Osteoblast (primary cell): ENCODE data around the gene KCNH6. TPM values are rescaled to one million over a fixed set of nuclear protein-coding genes. Genes with fewer than 3 reads are reported as not detected.

Experiments
- DNase-seq: peaks from one replicate; pipeline ENCODE4 v3.0.0; 2011; ENCODE audit warnings: low spot score, mixed read lengths; ENCODE audit not compliant: insufficient read length; ENCODE audit errors: missing footprints
- H2AFZ ChIP-seq: 2 replicates; pipeline ENCODE4 v1.6.0; 2011; ENCODE audit warnings: mild to moderate bottlenecking, low read length
- H3K27ac ChIP-seq: 2 replicates; pipeline ENCODE4 v1.5.1; 2011; ENCODE audit warnings: mild to moderate bottlenecking, low read depth, low read length, moderate library complexity
- H3K27me3 ChIP-seq: 2 replicates; pipeline ENCODE4 v1.6.0; 2012; ENCODE audit warnings: mild to moderate bottlenecking, control low read depth, inconsistent platforms, low read length, moderate library complexity; ENCODE audit not compliant: insufficient read depth
- H3K36me3 ChIP-seq: 2 replicates; pipeline ENCODE4 v1.5.1; 2011; ENCODE audit warnings: mild to moderate bottlenecking, low read length, control low read depth, moderate library complexity; ENCODE audit not compliant: insufficient read depth
- H3K4me1 ChIP-seq: 2 replicates; pipeline ENCODE4 v1.5.1; 2011; ENCODE audit warnings: mild to moderate bottlenecking, low read length, control low read depth, moderate library complexity; ENCODE audit not compliant: insufficient read depth
- H3K4me2 ChIP-seq: 2 replicates; pipeline ENCODE4 v1.6.0; 2011; ENCODE audit warnings: mild to moderate bottlenecking, low read length; ENCODE audit not compliant: insufficient read depth
- H3K4me3 ChIP-seq: fragments of 200-600 bp; sonication (generic); 3 replicates; pipeline ENCODE4 v1.5.1; 2012; ENCODE audit warnings: mild to moderate bottlenecking, low read length, inconsistent platforms; ENCODE audit not compliant: insufficient read depth
- H3K79me2 ChIP-seq: 2 replicates; pipeline ENCODE4 v1.6.0; 2012; ENCODE audit warnings: mild to moderate bottlenecking, low read length, control low read depth, inconsistent platforms; ENCODE audit not compliant: insufficient read depth
- H3K9me3 ChIP-seq: 2 replicates; pipeline ENCODE4 v1.5.1; 2011; ENCODE audit warnings: low read depth, low read length, control low read depth
- H4K20me1 ChIP-seq: 2 replicates; pipeline ENCODE4 v1.6.0; 2012; ENCODE audit warnings: mild to moderate bottlenecking, low read length, control low read depth; ENCODE audit not compliant: insufficient read depth
- CTCF ChIP-seq: IDR thresholded peaks from 2 replicates; pipeline ENCODE4 v1.5.1; 2011; ENCODE audit warnings: mild to moderate bottlenecking, low read depth, low read length, moderate library complexity; ENCODE audit errors: extremely low read depth
- total RNA-seq: library from RNA; depleted of rRNA; stranded (reverse); fragments of >200 nt; gene quantifications from 2 replicates; pipeline ENCODE4 v1.2.3, GENCODE V29; 2012

Gene KCNH6
- total RNA-seq = not detected in 2 replicates

DNA sequence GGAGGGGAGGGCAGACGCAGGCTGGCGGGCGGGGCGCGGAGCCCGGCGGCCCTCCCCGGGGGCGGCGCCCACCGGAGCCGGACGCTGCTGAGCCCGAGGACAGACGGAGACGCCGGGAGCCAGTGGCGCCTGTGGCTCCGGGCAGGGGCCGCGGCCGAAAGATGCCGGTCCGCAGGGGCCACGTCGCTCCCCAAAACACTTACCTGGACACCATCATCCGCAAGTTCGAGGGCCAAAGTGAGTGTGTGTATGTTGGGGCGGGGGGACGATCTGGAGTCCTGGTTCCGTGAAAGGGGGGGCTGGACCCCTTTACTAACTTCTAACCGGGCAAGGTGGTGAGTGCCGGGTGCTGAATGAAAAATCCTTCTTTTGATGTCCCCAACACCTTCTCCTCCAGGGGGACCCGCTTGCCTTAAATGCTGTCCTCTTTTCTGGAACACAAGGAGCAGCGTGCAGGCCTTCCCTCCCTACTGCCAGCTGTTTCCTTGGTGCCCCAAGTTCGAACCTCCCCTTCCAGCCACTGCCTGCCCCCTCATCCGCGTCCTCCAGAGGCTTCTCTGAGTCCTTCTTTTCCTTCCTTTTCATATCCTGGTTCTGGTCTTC lies at the start of gene KCNH6:
Gene KCNH6 (plus strand): TSS at position 106 of the 603 bp plus-strand sequence. CDS start 56 bp downstream, at position 162.
- no peak within 1 kb of the TSS for H3K27ac ChIP-seq
- H4K20me1 ChIP-seq = no peaks in the 10 kb centered on the region
- no peaks in the 10 kb centered on the region for H3K36me3 ChIP-seq
- H3K27me3 ChIP-seq = peaks cover 35% of the 10 kb centered on the region
- no peaks in the 10 kb centered on the region for H3K4me1 ChIP-seq
- H2AFZ ChIP-seq = no peak within 1 kb of the TSS
- no peaks in the 10 kb centered on the region for H3K79me2 ChIP-seq
- TF ChIP-seq CTCF = no peak
- H3K4me3 ChIP-seq = no peak within 1 kb of the TSS
- DNase-seq = peak; percentile 76
- no peaks in the 10 kb centered on the region for H3K9me3 ChIP-seq
- no peak within 1 kb of the TSS for H3K4me2 ChIP-seq

- no peaks in the 10 kb centered on the region for H3K36me3 ChIP-seq
- H3K27ac ChIP-seq = no peak overlapping the region
- H3K4me2 ChIP-seq = no peak overlapping the region
- H3K4me1 ChIP-seq = peaks cover 12% of the 10 kb centered on the region
- no peak overlapping the region for H3K4me3 ChIP-seq
- no peaks in the 10 kb centered on the region for H3K79me2 ChIP-seq
- H4K20me1 ChIP-seq = no peaks in the 10 kb centered on the region
- H3K27me3 ChIP-seq = peaks cover 46% of the 10 kb centered on the region
- H3K9me3 ChIP-seq = no peaks in the 10 kb centered on the region
- no peak for TF ChIP-seq CTCF
- no peak overlapping the region for H2AFZ ChIP-seq
- peak; percentile 46 for DNase-seq
Measured at GRCh38 chr17:63474174-63474573, 49.0 kb upstream of the KCNH6 start.

DNA sequence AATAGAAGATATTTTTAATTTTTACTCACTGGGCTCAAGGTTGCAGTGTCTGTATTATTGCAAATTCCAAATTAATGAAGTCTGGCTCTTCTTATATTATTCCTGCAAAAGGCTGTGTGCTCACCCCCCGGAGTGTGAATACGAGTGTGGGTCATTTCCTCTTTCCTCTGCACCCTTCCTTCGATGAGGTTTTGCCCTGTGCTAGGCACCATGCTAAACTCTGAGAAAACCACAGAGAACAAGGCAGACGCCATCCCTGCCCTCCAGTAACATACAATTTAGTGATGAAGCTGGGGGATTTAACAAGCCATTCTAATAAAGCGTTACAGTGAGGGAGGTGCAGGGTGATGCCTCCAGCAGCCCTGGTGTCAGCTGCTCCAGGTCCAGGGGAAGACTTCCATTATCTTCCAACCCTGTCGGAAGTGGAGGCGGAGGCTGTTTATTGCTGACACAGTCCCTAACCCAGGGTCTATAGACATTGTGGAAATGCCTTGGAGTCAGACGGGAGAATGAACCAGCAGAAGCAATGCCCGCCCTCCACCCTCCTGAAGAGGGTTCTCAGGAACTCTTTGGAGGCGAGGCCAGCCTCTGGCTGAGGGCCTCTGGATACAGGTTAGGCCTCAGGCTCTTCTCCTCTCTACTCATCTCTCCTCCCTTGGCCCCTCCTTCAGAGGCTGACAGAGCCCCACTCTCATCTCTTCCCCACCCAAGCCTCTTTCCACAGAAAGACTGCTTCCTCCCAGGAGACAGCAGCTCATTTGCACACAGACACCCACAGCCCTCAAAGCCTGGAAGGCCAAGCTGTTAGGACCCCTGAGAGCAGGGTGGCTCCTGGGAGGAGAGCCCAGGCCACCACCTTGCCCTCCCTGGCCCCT lies 48.3 kb upstream of the KCNH6 start:
- Histone ChIP-seq H3K4me2 (no peak overlapping the region), H3K27me3 (peaks cover 46% of the 10 kb centered on the region), H3K27ac (no peak overlapping the region), H4K20me1 (no peaks in the 10 kb centered on the region), H3K79me2 (no peaks in the 10 kb centered on the region), H2AFZ (no peak overlapping the region), H3K9me3 (no peaks in the 10 kb centered on the region), H3K36me3 (no peaks in the 10 kb centered on the region), H3K4me1 (peaks cover 12% of the 10 kb centered on the region), H3K4me3 (no peak overlapping the region)
- TF ChIP-seq CTCF = no peak
- DNase-seq = peak; percentile 58
